GM19438 (cell line): ENCODE results near the gene TCEAL5.
"Not testable (repeated sequence)": the region's sequence is repeated elsewhere in the genome, so short reads cannot be mapped to it uniquely, and the experiment has no call there.

ENCODE experiments used
- ATAC-seq: cut with Tn5 transposase; IDR thresholded peaks from one replicate; pipeline ENCODE4 v1.9.1; 2021; ENCODE audit warnings: low read depth; ENCODE audit not compliant: unreplicated experiment

The TCEAL5 gene

DNA sequence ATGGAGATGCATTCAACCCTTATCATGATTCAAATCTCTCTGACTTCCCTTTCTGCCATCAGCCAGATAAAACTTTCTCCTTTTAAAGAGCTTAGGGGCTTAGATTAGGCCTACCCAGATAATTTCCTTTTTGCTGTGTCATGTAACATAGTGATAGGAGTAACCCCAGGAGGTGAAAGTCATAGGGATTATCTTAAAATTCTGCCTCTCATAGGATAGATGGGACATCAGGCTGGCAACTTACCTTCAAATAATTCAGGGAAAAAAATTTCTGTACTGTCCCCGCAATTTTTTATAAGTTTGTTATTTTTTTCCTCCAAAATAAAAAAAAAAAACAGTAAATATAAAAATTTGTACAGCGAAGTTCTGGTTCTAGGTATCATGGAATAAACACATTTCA is 40.9 kb downstream of the TCEAL5 start:
- not testable (repeated sequence) for ATAC-seq

DNA sequence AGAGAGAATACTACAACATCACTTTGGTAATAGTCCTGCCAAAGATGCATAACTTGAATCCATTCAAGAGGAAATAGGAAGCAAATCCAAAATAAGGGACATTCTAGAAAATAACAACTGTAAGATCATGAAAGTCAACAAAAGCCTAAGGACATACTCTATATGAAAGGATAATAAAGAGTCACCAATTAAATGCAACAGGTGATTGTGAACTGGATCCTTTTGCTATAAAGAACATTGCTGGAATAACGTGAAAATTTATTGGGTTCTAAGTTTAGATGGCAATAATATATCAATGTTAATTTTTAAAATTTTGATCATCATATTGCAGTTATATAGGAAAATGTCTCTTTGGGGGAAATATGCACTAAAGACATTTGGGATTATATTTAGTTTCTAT is 41.7 kb downstream of the TCEAL5 start:
- no peak for ATAC-seq

DNA sequence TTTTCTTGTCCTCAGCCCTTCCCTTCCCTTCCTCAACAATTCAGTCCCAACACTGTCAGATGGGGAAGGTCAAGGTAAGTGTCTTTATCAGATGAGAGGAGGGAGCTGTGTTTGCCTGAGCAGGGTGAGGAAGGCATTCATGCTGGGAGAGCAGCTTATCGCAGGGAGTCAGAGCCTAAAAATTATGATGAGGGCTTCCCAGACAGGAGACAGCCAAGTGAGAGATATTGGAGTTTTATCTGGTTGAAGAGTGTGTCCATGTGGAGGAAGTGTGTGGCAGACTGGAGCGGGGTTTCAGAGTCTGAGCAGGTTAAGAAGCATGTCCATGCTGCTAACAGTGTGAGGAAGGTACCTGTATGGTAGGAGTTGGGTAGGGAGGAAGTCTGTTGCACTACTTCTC is 43.3 kb downstream of the TCEAL5 start:
- no peak for ATAC-seq

DNA sequence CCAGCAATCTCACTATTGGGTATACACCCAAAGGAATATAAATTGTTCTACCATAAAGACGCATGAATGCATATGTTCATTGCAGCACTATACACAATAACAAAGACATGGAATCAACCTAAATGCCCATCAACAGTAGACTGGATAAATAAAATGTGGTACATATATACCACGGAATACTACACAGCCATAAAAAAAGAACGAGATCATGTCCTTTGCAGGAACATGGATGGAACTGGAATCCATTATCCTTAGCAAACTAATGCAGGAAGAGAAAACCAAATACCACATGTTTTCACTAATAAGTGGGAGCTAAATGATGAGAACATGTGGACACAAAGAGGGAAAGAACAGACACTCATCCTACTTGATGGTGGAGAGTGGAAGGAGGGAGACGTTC is 50.6 kb downstream of the TCEAL5 start:
- not testable (repeated sequence) for ATAC-seq
